H1 (cell line): ENCODE measurements around the gene OR51T1. TPM values are rescaled to one million over a fixed set of nuclear protein-coding genes. Genes with fewer than 3 reads are reported as not detected.

Experiments used
- CBX5 ChIP-seq: fragments of 300-800, 300-1000 bp; sonication (generic); IDR thresholded peaks from 2 replicates; pipeline ENCODE4 v1.7.1; 2016; ENCODE audit warnings: antibody characterized with exemption, low read length, low read depth
- CEBPB ChIP-seq: IDR thresholded peaks from 2 replicates; pipeline ENCODE4 v1.6.1; 2012; ENCODE audit warnings: low read depth, low read length
- CHD2 ChIP-seq: IDR thresholded peaks from 2 replicates; pipeline ENCODE4 v1.6.1; 2012; ENCODE audit warnings: low read length, improper control_type of control experiment
- EP300 ChIP-seq, 2 experiments: IDR thresholded peaks; 1 replicate in 1 of 2; 2 replicates in 1 of 2; pipeline ENCODE4 v1.6.1; 2011 to 2012; ENCODE audit warnings: low read depth in 2 of 2, low read length in 2 of 2, mild to moderate bottlenecking in 2 of 2, borderline replicate concordance in 1 of 2, inconsistent platforms in 1 of 2, moderate library complexity in 1 of 2
- HDAC6 ChIP-seq: IDR thresholded peaks from one replicate; pipeline ENCODE4 v1.7.1; 2012; ENCODE audit warnings: low read depth, mild to moderate bottlenecking, inconsistent platforms, low read length, moderate library complexity
- KDM5A ChIP-seq: fragments of 200-600 bp; IDR thresholded peaks from 2 replicates; pipeline ENCODE4 v1.7.1; 2012; ENCODE audit warnings: mild to moderate bottlenecking, low read length, inconsistent platforms, mixed read lengths
- NANOG ChIP-seq: IDR thresholded peaks from 2 replicates; pipeline ENCODE4 v1.6.1; 2011; ENCODE audit warnings: low read length, low read depth, mild to moderate bottlenecking, inconsistent platforms; ENCODE audit not compliant: insufficient read depth, poor library complexity, severe bottlenecking
- RAD21 ChIP-seq, 2 experiments: IDR thresholded peaks in 1 of 2; conservative IDR thresholded peaks in 1 of 2; 2 replicates each; pipeline ENCODE4 v1.6.1; 2011; ENCODE audit warnings: low read depth in 2 of 2, low read length in 2 of 2, improper control_type of control experiment in 1 of 2, inconsistent platforms in 1 of 2, mild to moderate bottlenecking in 1 of 2, moderate library complexity in 1 of 2
- SP4 ChIP-seq: IDR thresholded peaks from 2 replicates; pipeline ENCODE4 v1.6.1; 2012; ENCODE audit warnings: low read length, inconsistent platforms
- polyA plus RNA-seq, 7 experiments: library from polyadenylated mRNA; depleted of rRNA in 3 of 7; stranded (reverse) in 5 of 7; unstranded in 2 of 7; fragments of >200 nt in 5 of 7; fragments of 200-250 nt in 2 of 7; gene quantifications; 1 replicate in 5 of 7; 2 replicates in 1 of 7; 4 replicates in 1 of 7; pipeline versions ENCODE4 v1.2.1 to v1.2.3, GENCODE V29; 2011 to 2013; ENCODE audit warnings: missing spikeins in 2 of 7, mixed read lengths in 2 of 7
- total RNA-seq: library from RNA; stranded (reverse); fragmentation: NEBNext Ultra II Directional; extraction: Animal tissue kit (Norgen Biotek cat#: 25700); gene quantifications from 2 replicates; pipeline ENCODE4 v1.2.1, GENCODE V29; 2021
- TF ChIP-seq, protein P1 (sequence below): fragments of 300-600 bp; sonication (generic); IDR thresholded peaks from 2 replicates; pipeline ENCODE4 v1.7.1; 2012; ENCODE audit warnings: low read length, moderate library complexity, mild to moderate bottlenecking, inconsistent platforms; ENCODE audit not compliant: insufficient replicate concordance
- TF ChIP-seq, protein P2 (sequence below): IDR thresholded peaks from 2 replicates; pipeline ENCODE4 v1.6.1; 2011; ENCODE audit warnings: low read depth, mild to moderate bottlenecking, low read length; ENCODE audit not compliant: insufficient read depth

OR51T1 gene
- total and polyA plus RNA-seq, 2 of the 8 experiments (the other 6 are each of a cell fraction or from before 2014, with no cell fraction given): not detected

DNA sequence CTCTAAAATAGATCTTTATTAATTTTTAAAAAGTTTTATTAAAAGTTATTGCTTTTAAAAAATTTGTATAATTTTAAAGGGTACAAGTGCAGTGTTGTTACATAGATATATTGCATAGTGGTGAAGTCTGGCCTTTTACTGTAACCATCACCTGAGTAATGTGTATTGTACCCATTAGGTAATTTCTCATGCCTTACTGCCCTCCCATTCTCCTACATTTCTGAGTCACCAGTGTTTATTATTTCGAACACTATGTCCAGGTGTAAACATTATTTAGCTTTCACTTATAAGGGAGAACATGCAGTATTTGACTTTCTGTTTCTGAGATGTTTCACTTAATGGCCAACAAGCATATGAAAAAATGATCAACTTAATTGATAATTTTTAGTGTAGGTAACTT lies 40.1 kb downstream of the OR51T1 start (continued):
- TF ChIP-seq, protein P1, sequence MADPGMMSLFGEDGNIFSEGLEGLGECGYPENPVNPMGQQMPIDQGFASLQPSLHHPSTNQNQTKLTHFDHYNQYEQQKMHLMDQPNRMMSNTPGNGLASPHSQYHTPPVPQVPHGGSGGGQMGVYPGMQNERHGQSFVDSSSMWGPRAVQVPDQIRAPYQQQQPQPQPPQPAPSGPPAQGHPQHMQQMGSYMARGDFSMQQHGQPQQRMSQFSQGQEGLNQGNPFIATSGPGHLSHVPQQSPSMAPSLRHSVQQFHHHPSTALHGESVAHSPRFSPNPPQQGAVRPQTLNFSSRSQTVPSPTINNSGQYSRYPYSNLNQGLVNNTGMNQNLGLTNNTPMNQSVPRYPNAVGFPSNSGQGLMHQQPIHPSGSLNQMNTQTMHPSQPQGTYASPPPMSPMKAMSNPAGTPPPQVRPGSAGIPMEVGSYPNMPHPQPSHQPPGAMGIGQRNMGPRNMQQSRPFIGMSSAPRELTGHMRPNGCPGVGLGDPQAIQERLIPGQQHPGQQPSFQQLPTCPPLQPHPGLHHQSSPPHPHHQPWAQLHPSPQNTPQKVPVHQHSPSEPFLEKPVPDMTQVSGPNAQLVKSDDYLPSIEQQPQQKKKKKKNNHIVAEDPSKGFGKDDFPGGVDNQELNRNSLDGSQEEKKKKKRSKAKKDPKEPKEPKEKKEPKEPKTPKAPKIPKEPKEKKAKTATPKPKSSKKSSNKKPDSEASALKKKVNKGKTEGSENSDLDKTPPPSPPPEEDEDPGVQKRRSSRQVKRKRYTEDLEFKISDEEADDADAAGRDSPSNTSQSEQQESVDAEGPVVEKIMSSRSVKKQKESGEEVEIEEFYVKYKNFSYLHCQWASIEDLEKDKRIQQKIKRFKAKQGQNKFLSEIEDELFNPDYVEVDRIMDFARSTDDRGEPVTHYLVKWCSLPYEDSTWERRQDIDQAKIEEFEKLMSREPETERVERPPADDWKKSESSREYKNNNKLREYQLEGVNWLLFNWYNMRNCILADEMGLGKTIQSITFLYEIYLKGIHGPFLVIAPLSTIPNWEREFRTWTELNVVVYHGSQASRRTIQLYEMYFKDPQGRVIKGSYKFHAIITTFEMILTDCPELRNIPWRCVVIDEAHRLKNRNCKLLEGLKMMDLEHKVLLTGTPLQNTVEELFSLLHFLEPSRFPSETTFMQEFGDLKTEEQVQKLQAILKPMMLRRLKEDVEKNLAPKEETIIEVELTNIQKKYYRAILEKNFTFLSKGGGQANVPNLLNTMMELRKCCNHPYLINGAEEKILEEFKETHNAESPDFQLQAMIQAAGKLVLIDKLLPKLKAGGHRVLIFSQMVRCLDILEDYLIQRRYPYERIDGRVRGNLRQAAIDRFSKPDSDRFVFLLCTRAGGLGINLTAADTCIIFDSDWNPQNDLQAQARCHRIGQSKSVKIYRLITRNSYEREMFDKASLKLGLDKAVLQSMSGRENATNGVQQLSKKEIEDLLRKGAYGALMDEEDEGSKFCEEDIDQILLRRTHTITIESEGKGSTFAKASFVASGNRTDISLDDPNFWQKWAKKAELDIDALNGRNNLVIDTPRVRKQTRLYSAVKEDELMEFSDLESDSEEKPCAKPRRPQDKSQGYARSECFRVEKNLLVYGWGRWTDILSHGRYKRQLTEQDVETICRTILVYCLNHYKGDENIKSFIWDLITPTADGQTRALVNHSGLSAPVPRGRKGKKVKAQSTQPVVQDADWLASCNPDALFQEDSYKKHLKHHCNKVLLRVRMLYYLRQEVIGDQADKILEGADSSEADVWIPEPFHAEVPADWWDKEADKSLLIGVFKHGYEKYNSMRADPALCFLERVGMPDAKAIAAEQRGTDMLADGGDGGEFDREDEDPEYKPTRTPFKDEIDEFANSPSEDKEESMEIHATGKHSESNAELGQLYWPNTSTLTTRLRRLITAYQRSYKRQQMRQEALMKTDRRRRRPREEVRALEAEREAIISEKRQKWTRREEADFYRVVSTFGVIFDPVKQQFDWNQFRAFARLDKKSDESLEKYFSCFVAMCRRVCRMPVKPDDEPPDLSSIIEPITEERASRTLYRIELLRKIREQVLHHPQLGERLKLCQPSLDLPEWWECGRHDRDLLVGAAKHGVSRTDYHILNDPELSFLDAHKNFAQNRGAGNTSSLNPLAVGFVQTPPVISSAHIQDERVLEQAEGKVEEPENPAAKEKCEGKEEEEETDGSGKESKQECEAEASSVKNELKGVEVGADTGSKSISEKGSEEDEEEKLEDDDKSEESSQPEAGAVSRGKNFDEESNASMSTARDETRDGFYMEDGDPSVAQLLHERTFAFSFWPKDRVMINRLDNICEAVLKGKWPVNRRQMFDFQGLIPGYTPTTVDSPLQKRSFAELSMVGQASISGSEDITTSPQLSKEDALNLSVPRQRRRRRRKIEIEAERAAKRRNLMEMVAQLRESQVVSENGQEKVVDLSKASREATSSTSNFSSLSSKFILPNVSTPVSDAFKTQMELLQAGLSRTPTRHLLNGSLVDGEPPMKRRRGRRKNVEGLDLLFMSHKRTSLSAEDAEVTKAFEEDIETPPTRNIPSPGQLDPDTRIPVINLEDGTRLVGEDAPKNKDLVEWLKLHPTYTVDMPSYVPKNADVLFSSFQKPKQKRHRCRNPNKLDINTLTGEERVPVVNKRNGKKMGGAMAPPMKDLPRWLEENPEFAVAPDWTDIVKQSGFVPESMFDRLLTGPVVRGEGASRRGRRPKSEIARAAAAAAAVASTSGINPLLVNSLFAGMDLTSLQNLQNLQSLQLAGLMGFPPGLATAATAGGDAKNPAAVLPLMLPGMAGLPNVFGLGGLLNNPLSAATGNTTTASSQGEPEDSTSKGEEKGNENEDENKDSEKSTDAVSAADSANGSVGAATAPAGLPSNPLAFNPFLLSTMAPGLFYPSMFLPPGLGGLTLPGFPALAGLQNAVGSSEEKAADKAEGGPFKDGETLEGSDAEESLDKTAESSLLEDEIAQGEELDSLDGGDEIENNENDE: no peak
- TF ChIP-seq SP4: no peak
- no peak for TF ChIP-seq CEBPB
- TF ChIP-seq HDAC6: no peak
- TF ChIP-seq NANOG: no peak
- no peak for TF ChIP-seq KDM5A
- TF ChIP-seq CBX5: no peak
- no peak for TF ChIP-seq EP300 (IDR thresholded peaks at IDR 0.05; ENCODE audit: borderline replicate concordance in 1 of 2, low read depth in 2 of 2, low read length in 2 of 2)
- no peak for TF ChIP-seq RAD21 (IDR thresholded peaks at IDR 0.05 in 1 of 2, conservative IDR thresholded peaks at IDR 0.05 in 1 of 2; ENCODE audit: low read depth in 2 of 2, low read length in 2 of 2)
- TF ChIP-seq CHD2: no peak
- TF ChIP-seq, protein P2, sequence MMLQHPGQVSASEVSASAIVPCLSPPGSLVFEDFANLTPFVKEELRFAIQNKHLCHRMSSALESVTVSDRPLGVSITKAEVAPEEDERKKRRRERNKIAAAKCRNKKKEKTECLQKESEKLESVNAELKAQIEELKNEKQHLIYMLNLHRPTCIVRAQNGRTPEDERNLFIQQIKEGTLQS: no peak
